Measurements from ENCODE around the gene COL5A1. TPM values are rescaled to one million over a fixed set of nuclear protein-coding genes. Genes with fewer than 3 reads are reported as not detected.

COL5A1 gene
- total RNA-seq, 4 donors from 2014 or later: 14.0 to 23.9 (median 19.2) TPM

DNA sequence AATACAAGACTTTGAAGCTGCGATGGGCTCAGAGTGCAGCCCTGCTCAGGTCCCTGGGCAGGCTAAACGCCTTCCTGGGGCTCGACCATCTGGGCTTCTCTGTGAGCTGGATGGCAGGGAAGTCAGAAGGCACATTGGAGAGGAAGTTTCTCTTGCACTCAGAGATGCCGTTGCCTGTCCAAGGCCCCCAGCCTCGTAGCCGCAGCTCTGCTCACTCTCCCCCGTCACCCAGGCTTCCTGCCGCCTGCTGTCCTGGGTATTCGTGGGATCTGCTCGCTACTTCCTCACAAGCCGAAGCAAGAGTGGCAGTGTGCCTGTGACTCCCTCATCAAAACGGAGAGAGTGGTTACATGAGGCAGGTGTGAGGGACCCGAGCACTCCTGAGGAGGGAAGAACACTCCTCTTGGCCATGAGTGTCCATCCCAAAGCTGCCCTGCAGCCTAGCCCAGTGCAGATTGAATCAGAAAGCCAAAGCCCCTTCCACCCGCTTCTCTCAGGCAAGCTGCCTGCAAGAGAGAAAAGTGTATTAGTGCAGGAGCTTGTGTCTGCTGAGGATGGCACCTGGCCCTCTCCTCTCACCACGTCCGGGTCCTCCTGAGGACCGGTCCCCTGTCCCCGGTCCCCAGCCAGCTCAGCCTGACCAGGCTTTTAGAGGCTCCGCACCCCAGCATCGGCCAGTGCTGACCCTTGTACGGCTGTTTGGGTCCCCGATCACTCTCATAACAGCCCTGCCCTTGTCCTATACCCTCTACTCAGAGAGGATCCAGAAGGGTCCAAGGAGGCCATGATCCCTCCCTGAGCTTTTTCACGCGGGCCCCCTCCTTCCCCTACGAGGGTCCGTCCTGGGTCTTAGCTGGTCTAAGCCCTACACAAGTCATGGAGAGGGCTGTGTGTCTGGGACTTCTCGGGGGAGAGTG is 246.3 kb downstream of the COL5A1 start:
- TF ChIP-seq, protein P1, sequence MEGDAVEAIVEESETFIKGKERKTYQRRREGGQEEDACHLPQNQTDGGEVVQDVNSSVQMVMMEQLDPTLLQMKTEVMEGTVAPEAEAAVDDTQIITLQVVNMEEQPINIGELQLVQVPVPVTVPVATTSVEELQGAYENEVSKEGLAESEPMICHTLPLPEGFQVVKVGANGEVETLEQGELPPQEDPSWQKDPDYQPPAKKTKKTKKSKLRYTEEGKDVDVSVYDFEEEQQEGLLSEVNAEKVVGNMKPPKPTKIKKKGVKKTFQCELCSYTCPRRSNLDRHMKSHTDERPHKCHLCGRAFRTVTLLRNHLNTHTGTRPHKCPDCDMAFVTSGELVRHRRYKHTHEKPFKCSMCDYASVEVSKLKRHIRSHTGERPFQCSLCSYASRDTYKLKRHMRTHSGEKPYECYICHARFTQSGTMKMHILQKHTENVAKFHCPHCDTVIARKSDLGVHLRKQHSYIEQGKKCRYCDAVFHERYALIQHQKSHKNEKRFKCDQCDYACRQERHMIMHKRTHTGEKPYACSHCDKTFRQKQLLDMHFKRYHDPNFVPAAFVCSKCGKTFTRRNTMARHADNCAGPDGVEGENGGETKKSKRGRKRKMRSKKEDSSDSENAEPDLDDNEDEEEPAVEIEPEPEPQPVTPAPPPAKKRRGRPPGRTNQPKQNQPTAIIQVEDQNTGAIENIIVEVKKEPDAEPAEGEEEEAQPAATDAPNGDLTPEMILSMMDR (IDR thresholded peaks at IDR 0.05; ENCODE audit: low read depth): no peak

DNA sequence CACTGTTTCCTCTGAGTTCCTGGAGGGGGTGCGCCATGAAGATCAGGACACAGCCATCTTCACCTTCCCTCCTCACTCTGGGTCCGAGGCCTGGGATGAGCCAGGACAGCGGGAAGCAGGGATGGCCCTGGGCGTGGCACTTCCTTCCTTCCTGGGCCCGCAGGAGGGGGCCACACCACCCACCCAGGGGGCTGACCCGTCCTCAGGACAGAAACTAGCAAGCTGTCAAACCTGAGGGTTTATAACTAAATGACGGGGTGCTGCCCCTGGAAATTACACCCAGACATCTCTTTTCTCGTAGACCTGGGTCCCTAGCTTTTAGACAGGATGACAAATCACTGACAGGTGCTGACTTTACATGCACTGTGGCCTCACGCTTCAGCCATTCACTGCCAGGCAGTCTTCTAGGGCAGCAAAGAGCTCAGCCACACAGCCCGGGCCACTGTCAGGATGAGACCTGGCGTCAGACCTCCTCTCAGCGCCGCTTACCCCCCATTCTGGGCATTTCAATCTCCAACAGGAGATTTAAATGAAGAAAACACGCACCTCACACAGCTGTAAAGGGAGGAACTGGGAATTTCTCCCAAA is 247.1 kb downstream of the COL5A1 start:
- TF ChIP-seq, protein P1 (IDR thresholded peaks at IDR 0.05; ENCODE audit: low read depth): no peak

DNA sequence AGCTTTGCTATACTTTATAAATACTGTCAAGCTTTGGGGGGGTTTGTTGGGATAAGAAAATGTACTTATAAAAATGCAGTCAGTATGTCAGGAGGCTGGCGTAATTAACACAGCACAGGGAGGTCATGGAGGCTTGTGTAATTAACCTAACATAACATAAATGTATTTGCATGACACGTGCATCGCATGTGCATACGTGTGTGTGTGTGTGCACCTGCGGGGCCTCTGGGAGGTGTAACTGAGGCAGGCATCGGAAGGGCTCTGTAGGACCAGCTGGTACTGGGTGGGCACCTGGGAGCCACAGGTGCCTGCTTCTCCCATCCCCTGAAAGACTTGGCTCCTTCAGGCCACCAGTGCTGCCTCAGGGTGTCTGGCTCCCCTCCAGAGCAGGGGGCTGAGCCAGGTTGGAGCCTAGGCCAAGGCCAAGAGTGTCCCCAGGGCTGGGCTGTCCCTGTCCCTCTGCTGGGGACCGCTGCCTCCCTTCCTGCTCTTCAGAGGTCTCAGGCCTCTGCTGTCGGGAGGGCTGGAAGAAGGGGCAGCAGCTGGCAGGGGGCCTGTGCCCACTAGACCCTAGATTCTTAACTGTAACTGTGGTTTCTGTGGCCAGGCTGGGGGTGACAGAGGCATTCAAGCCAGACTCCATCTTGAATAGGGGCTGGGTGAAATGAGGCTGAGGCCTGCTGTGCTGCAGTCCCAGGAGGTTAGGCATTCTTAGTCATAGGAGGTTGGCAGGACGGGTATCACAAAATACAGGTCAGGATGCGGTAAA is 248.0 kb downstream of the COL5A1 start:
- TF ChIP-seq, protein P1 (IDR thresholded peaks at IDR 0.05; ENCODE audit: low read depth): no peak

DNA sequence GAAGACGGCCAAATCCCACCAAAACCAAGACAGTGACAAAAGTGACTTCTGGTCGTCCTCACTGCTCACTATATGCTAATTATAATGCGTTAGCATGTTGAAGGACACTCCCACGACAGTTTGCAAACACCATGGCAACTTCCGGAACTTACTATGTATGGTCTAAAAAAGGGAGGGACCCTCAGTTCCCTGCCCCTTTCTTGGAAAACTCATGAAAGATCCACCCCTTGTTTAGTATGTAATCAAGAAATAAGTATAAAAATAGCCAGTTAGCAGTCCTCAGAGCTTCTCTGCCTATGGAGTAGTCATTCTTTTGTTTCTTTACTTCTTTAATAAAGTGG is 248.5 kb downstream of the COL5A1 start:
- TF ChIP-seq, protein P1 (IDR thresholded peaks at IDR 0.05; ENCODE audit: low read depth): no peak

DNA sequence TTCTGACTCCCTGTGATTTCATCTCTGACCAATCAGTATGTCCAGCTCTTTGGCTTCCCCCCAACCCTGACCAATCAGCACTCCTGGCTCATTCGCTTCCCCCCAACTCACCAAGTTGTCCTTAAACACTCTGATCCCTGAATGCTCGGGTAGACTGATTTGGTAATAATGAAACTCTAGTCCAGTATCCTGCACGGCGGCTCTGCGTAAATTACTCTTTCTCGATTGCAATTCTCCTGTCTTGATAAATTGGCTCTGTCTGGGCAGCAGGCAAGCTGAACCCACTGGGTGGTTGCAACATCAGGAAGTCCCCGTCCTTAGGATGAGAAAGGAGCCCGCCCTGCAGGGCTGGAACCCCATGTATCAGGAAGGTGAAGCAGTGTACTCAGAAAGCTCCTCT is 249.4 kb downstream of the COL5A1 start:
- TF ChIP-seq, protein P1 (IDR thresholded peaks at IDR 0.05; ENCODE audit: low read depth): no peak

DNA sequence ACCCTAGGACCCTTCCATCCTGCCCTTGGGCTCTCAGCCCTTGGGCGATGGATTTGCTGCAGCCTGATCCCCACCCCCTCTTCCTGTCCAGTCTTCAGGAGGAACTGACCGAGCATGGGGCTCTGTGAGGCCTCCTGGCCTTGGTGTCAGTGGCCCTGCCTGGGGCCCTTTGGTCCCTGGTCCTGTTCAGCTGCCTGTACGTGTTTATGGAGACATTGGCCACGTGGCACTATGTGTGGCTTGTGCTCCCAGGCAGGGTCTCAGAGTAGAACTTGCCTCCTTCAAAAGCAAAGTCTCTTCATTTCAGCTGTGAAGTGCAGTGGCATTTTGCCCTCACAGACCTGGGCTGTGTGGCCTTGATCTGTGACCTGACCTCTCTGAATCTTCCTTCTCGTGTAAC is 250.1 kb downstream of the COL5A1 start:
- TF ChIP-seq, protein P1 (IDR thresholded peaks at IDR 0.05; ENCODE audit: low read depth): no peak

DNA sequence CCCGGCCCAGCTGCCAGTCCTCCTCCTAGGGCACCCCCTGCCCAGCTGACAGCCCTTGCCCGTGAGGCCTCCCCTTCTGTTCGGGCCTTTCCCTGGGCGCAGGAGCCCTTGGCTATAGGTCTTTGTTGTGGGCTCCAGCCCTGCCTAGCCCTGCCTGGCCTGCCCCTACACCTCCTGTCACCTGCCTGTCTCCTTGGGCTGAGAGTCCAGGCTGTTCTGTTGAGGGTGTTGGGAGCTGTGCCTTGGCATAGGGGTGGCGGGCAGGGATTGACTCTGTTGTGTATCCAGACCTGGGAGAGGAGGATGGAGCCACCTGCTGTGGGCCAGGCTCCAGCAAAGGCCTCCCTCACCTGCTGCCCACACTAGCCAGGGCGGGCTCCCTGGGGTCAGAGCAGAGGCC is 250.6 kb downstream of the COL5A1 start:
- TF ChIP-seq, protein P1 (IDR thresholded peaks at IDR 0.05; ENCODE audit: low read depth): no peak

All from subcutaneous adipose tissue (tissue), 4 donors.